GM19328 (cell line): ENCODE measurements around the gene ARL5C.
"Not testable (repeated sequence)": the region's sequence is repeated elsewhere in the genome, so short reads cannot be mapped to it uniquely, and the experiment has no call there.

ENCODE experiments used
- ATAC-seq: cut with Tn5 transposase; IDR thresholded peaks from one replicate; pipeline ENCODE4 v1.9.1; 2021; ENCODE audit warnings: mild to moderate bottlenecking, moderate library complexity; ENCODE audit not compliant: unreplicated experiment

The ARL5C gene

DNA sequence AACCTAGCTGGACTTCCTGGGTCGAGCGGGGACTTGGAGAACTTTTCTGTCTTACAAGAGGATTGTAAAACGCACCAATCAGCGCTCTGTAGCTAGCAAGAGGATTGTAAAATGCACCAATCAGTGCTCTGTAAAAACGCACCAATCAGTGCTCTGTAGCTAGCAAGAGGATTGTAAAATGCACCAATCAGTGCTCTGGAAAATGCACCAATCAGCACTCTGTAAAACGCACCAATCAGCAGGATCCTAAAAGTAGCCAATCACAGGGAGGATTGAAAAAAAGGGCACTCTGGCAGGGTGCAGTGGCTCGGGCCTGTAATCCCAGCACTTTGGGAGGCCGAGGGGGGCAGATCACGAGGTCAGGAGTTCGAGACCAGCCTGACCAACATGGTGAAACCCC is 2.5 kb upstream of the ARL5C start:
- ATAC-seq, result not testable (repeated sequence)

DNA sequence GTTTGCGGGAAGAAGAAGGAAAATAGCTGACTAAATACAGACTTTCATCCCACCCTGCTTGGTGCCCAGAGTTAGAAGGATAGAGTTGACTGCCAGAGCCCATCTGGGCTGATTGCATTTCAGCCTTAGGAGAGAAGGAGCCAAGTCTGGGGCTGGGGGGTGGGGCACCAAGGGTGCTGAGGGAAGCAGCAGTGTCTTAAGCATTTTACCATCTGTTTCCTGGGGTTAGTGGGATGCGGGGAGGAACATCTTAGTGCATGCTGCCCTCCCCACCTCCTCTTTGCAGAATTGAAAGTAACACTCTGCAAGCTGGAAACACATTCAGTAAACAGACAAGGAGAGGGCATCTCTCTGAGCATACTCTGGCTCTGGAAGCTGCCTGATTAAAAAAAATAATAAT is 1.5 kb upstream of the ARL5C start:
- ATAC-seq, result no peak

DNA sequence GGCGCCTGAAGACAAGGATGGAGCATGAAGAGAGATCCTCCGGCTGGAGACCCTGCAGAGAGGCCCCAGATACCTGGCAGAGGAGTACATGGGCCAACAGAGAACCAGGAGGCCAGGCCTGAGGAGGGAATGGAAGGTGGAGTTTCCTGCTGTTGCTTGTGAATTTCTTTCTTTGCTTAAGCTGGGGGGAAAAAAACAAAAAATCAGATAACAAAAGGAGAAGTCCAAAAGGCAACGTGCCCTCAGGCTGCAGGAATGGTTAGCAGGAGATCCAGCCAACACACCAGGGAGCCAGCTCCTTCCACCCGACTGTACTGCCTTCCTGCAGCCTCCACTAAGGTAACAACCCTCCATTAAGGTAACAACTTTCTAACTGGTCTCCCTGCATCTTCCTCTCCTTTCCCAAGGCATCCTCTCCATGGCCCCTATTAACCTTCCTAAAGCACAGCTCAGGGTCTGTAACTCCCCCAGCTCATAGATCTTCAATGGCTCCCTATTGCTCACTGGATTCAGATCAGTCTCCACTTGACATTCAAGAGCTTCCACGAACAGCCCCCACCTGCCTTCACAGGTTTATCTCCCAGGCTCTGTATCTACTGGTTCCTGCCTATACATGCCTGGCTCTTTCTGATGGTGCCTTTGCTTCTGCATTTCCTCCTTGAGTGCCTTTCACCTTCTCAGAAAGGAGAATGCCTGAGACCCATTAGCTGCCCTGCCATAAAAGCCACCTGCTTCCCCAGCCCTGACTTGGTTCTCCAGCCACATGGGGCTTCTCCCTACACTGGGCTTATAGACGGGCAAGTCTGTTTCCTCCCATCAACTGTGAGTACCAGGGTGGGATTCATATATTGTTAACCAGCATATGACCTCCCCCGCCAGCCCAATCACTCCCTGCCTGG is 725 bp upstream of the ARL5C start:
- ATAC-seq, result no peak

- no peak for ATAC-seq
These were observed 652 bp downstream of the ARL5C start for GRCh38 chr17:39165178-39165840.

DNA sequence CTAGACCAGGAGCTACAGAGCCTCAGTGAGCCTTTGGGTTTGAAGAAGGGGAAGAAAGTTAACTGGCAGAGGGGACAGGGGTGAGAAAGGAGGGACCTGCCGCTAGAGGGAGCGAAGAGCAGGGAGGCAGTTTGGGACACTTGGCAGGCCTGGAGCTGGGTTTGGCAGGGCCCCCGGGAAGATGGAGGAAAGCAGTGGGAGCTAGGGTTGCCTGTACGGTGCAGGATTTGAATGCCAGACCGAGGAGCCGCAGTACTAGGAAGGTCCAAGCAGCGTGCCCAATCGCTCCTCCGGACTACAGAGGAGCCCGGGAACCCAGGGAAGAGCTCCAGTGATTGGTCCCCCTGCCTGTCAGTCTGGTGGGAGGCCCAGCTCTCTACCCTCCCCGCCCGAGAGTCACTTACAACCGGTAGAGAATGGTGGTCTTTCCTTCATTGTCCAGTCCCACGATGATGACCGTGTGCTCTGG is 1.3 kb downstream of the ARL5C start:
- peak; percentile 70 for ATAC-seq

DNA sequence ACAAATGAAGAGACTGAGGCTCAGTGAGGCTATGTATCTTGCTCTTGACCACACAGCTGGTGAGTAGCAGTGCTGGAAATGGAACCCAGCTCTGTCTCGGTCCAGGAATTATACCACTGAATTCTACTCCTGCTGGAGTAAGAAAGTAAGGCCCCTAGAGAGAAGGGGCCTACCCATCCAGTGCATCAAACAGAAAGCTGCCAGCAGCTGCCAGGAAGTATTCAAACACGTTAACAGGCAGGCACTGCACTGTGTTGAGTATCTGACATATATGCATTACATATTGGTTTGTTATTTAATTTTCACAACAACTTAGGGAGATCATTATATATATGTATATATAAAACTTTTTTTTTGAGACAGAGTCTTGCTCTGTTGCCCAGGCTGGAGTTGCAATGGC is 4.0 kb downstream of the ARL5C start:
- ATAC-seq, result no peak

DNA sequence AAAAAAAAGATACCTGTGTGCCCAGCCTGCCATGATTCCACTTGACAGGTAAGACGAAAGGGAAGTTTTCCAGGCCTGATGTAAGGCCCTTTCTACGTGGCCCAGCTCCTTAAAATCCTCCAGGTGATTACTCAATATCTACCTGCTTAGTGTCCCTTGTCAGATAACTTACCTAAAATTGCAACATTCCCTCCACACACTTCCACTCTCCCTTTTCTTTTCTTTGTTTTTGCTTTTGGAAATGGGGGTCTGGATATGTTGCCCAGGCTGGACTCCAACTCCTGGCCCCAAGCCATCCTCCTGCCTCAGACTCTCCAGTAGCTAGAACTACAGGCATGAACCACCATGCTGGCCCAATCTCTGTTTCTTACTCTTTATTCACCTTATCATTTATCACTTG is 7.3 kb downstream of the ARL5C start:
- ATAC-seq, result no peak

GRCh38 chr17:39156491-39156890 is 9.5 kb downstream of the ARL5C start:
- no peak for ATAC-seq

- no peak for ATAC-seq
These were observed 10.3 kb downstream of the ARL5C start for GRCh38 chr17:39155654-39156053.

DNA sequence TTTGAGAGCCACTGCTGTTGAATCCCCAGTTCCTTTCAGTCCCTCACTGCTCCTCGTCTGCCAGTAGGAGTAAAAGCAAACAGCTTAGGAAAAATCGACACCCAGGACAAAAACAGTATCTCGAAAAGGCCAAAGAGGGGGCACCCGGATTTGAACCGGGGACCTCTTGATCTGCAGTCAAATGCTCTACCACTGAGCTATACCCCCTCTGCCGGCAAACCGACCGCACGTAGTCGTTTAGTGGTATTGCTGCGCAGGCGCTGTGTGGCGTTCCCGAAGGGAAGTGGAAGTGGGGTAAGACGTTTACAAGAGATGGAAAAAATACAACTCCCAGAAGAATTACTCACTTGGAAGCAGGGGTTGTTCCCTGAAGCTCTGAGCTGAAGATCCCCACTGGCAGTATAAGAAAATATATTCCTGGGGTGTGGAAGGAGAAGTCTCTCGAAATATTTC is 12.3 kb downstream of the ARL5C start:
- ATAC-seq, result no peak

- ATAC-seq, result no peak
These were observed 13.8 kb downstream of the ARL5C start for GRCh38 chr17:39151943-39152818.

DNA sequence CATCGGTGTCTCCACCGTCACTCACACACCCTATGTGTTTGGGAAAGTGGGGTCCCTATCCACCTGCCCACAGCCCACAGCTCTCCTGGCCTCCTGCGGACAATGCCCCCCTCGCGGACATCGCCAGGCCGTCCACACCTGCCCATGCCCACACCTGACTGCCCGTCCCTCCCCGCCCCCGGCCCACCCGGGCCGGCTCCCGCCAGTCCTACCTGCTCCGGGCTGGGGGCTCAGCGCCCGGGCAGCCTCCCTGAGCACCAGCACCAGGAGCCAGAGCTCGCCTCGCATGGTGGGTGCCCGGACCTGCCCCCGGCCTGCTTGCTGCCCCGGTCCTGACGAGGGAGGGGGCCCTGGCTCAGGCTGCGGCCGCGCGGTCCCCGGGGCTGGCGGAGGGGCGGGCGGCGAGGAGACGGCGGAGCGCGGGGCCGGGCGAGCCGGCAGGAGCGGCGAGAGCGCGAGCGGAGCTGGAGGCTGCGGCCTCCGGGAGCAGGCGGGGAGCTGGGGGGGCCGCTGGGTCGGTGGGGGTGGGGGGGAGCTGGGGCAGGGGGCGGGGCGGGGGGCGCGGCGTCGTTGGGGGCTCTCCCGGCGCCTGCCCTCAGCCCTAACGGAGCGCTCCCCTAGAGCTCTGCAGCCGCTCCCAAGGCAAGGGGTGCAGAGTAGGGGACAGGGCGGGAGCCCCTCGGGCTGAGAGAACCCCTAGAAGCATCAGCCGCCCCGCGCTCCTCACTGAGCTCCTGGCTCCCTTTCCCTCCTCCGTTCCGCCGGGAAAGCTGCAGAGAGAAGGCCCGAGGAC is 14.6 kb downstream of the ARL5C start, which contains the start of gene PLXDC1:
Gene PLXDC1, minus strand, starts transcription at position 488 of the 793 bp plus-strand sequence. Its CDS starts 200 bp downstream, at position 288.
- no peak for ATAC-seq

DNA sequence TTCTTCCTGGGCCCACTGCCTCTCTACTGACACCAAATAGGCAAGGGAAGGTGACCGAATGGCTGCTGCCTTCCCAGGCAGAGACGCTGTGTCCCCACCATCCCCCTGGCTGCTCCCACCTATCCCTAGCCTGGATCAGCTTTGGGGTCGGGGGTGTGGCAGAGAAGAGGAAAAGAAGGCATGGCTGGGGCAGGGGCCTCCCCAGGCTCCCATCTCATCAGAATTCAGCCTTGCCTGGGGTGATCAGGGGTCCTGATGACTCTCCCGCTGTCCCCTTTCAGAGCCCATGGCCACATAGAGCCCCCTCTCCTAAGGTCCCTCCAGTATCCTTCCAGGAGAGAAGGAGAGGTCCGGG is 15.2 kb downstream of the ARL5C start:
- no peak for ATAC-seq

- no peak for ATAC-seq
These were observed 15.8 kb downstream of the ARL5C start for GRCh38 chr17:39150104-39150634.

DNA sequence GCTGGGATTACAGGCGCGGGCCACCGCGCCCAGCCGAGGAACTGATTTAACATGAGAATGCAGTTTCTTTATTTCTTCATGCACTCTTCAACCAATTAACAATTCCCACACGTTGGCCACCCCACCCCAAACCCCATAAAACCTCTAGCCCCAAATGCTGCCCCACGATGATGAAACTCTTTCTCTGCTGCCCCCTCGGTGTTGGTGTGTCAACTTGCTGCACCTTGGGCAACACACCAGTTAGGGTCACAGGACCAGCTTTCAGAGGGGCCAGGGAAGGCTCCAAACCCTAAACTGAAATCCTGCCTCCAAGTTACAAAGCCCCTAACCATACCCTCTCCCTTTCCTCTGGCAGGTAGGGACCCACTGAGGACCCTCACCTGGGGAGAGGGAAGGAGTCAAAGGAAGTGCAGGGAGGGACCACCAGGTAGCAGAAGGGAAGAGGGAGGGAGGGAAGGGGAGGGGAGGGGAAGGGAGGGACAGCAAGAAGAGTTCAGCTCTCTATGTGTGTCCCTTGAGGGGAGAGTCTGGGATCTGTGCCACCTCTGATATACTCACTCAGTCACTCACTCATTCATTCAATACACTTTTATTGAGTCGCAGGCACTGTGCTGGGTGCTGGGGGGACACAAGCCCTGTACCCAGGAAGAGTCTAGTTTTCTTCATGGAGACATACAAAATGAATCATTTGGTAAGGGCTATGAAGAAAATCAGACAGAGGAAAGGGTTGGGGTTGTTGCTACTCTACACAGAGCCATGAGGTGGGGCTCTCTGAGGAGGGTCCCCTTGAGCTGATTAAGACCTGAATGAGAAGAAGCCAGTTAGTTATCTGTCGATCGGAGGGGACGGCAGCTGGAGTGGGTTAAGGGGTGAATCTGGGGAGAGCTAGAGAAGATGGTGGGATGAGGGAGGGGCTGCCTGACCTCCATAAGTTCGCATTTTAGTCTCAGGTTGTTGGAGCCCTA is 18.5 kb downstream of the ARL5C start:
- no peak for ATAC-seq

GRCh38 chr17:39146273-39146672 is 19.7 kb downstream of the ARL5C start:
- ATAC-seq, result no peak

DNA sequence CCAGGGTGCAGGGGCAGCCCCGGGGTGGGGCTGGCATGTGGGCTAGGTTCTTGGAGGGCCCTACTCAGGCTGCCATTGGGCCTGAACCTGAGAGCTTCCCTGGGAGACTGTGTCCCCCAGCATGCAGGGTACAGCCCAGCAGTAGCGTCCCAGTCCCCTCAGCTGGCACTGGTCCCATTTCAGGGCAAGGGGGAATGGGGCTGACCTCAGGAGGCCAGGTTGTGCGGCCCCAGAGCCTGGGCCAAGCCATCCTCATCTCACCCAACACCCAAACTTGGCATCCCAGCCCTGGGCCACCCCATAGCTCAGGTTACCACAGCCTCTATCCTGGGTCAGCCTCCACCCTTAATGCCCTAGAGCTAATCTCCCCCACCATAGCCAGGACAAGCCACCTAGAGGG is 20.8 kb downstream of the ARL5C start:
- ATAC-seq, result no peak

GRCh38 chr17:39144416-39144840 is 21.5 kb downstream of the ARL5C start:
- ATAC-seq, result no peak

DNA sequence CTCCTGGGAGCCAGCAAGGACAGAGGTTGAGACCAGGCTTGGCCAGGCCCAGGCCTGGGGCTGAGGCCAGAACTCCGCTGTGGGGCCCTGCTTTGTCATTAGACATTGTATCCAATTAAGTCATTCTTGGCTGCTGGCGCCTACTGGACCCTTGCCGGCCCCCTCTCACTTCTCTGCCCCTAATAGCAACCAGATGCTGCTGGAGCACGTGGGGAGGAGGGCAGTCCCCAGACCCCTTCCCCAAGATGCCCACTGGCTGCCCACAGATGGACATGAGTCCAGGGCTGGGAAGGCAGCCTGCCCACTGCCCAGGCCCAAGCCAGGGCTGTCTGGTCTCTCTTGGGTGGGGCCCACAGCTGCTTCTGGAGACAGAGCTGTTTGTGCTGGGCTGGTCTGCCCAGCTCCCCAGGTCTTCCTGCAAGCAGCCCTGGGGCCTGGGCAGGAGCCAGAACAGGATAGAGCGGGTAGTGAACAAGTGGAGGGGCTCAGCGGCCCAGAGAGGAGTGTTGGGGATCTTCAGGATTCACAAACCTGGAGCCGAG is 22.3 kb downstream of the ARL5C start:
- no peak for ATAC-seq
